Neural crest cell (in vitro differentiated cells): ENCODE results near the gene LLGL2. TPM values are rescaled to one million over a fixed set of nuclear protein-coding genes. Genes with fewer than 3 reads are reported as not detected.

Source experiments
- DNase-seq: peaks from one replicate; pipeline ENCODE4 v3.0.0; 2021; ENCODE audit warnings: low read depth, mixed read lengths, low spot score
- H3K27ac Mint-ChIP-seq: one replicate; pipeline ENCODE4 v1.8.0; 2021; ENCODE audit warnings: mild to moderate bottlenecking, mixed read lengths; ENCODE audit not compliant: unreplicated experiment
- H3K27me3 Mint-ChIP-seq: 2 replicates; pipeline ENCODE4 v1.8.0; 2021; ENCODE audit warnings: low read depth, mild to moderate bottlenecking, mixed read lengths
- H3K36me3 Mint-ChIP-seq: 2 replicates; pipeline ENCODE4 v1.8.0; 2021; ENCODE audit warnings: low read depth, mild to moderate bottlenecking, mixed read lengths
- H3K4me1 Mint-ChIP-seq: 2 replicates; pipeline ENCODE4 v1.8.0; 2021; ENCODE audit warnings: mixed read lengths
- H3K4me3 Mint-ChIP-seq: one replicate; pipeline ENCODE4 v1.8.0; 2021; ENCODE audit warnings: mild to moderate bottlenecking, mixed read lengths
- H3K9me3 Mint-ChIP-seq: 2 replicates; pipeline ENCODE4 v1.8.0; 2021; ENCODE audit warnings: mixed read lengths
- CTCF ChIP-seq: fragments of 200-600 bp; sonication (generic); conservative IDR thresholded peaks from 2 replicates; pipeline ENCODE4 v1.5.0; 2021; ENCODE audit warnings: antibody characterized with exemption, mild to moderate bottlenecking
- total RNA-seq: library from RNA; stranded (reverse); gene quantifications from 2 replicates; pipeline ENCODE4 v1.2.1, GENCODE V29; 2021

The LLGL2 gene
- total RNA-seq, 1 donor from 2014 or later, result 3.4 TPM

- DNase-seq, result no peak
Observed at GRCh38 chr17:75494326-75494877, 31.1 kb upstream of the LLGL2 start.

GRCh38 chr17:75496005-75496404 lies 29.5 kb upstream of the LLGL2 start:
- peak overlapping the region; percentile 62 for H3K27ac Mint-ChIP-seq
- peaks cover 3% of the 10 kb centered on the region for H3K36me3 Mint-ChIP-seq
- no peaks in the 10 kb centered on the region for H3K4me1 Mint-ChIP-seq
- no peak overlapping the region for H3K4me3 Mint-ChIP-seq
- no peak for DNase-seq
- TF ChIP-seq CTCF, result no peak
- no peaks in the 10 kb centered on the region for H3K27me3 Mint-ChIP-seq
- no peaks in the 10 kb centered on the region for H3K9me3 Mint-ChIP-seq

More at GRCh38 chr17:75494326-75494877, 31.1 kb upstream of the LLGL2 start:
- Mint-ChIP-seq H3K36me3 (peaks cover 3% of the 10 kb centered on the region), H3K4me1 (no peaks in the 10 kb centered on the region), H3K4me3 (no peak overlapping the region), H3K27ac (no peak overlapping the region), H3K27me3 (no peaks in the 10 kb centered on the region), H3K9me3 (no peaks in the 10 kb centered on the region)
- no peak for TF ChIP-seq CTCF

- H3K4me3 Mint-ChIP-seq, result peak overlapping the region; percentile 6
- no peak for DNase-seq
- peak overlapping the region; percentile 50 for H3K27ac Mint-ChIP-seq
Observed at GRCh38 chr17:75498039-75498725, 27.3 kb upstream of the LLGL2 start.

GRCh38 chr17:75498726-75499213 lies 26.7 kb upstream of the LLGL2 start:
- Mint-ChIP-seq H3K4me1 (no peaks in the 10 kb centered on the region), H3K36me3 (peaks cover 3% of the 10 kb centered on the region), H3K9me3 (no peaks in the 10 kb centered on the region), H3K27me3 (no peaks in the 10 kb centered on the region), H3K27ac (no peak overlapping the region), H3K4me3 (peak overlapping the region; percentile 27)
- TF ChIP-seq CTCF, result no peak
- DNase-seq, result no peak

More at GRCh38 chr17:75498039-75498725, 27.3 kb upstream of the LLGL2 start:
- Mint-ChIP-seq H3K36me3 (peaks cover 3% of the 10 kb centered on the region), H3K9me3 (no peaks in the 10 kb centered on the region), H3K27me3 (no peaks in the 10 kb centered on the region), H3K4me1 (no peaks in the 10 kb centered on the region)
- no peak for TF ChIP-seq CTCF

GRCh38 chr17:75499313-75500022 lies 26.0 kb upstream of the LLGL2 start:
- Mint-ChIP-seq H3K4me3 (peak overlapping the region; percentile 34), H3K9me3 (no peaks in the 10 kb centered on the region), H3K4me1 (no peaks in the 10 kb centered on the region), H3K36me3 (peaks cover 3% of the 10 kb centered on the region), H3K27me3 (no peaks in the 10 kb centered on the region), H3K27ac (no peak overlapping the region)
- TF ChIP-seq CTCF, result no peak
- no peak for DNase-seq
